ENCODE measurements around the gene EFHB. TPM values are rescaled to one million over a fixed set of nuclear protein-coding genes. Genes with fewer than 3 reads are reported as not detected.
"Not testable (repeated sequence)": the region's sequence is repeated elsewhere in the genome, so short reads cannot be mapped to it uniquely, and the experiment has no call there.

Gene EFHB
- total and polyA plus RNA-seq, 8 donors = 0.09 to 2.3 (median 0.28) TPM; not detected in 3

DNA sequence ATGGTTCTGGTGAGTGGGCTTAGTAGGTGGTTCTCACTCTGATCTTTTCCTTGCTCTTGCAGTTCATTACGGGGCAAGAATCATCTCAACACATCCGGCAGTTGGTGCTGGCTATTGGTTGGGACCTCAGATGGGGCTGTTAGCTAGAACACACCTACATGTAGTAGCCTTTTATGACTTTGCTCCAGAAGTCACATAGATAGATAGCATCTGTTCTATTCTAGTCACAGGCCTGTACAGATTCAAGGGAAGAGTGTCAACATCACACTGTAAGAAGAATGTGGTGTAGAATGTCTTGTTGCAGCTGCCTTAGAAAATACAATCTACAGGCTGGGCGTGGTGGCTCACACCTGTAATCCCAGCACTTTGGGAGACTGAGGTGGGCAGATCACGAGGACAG is 27.9 kb upstream of the EFHB start:
- TF ChIP-seq, protein P1, sequence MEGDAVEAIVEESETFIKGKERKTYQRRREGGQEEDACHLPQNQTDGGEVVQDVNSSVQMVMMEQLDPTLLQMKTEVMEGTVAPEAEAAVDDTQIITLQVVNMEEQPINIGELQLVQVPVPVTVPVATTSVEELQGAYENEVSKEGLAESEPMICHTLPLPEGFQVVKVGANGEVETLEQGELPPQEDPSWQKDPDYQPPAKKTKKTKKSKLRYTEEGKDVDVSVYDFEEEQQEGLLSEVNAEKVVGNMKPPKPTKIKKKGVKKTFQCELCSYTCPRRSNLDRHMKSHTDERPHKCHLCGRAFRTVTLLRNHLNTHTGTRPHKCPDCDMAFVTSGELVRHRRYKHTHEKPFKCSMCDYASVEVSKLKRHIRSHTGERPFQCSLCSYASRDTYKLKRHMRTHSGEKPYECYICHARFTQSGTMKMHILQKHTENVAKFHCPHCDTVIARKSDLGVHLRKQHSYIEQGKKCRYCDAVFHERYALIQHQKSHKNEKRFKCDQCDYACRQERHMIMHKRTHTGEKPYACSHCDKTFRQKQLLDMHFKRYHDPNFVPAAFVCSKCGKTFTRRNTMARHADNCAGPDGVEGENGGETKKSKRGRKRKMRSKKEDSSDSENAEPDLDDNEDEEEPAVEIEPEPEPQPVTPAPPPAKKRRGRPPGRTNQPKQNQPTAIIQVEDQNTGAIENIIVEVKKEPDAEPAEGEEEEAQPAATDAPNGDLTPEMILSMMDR (IDR thresholded peaks at IDR 0.05) = no peak
- intact Hi-C loops (cut with DNase I) = no loop called here
- no peak overlapping the region for H3K27ac ChIP-seq
- peaks cover 0 to 4% (median 0%) of the 10 kb centered on the region in 3 donors for H3K4me1 ChIP-seq
- H3K9me3 ChIP-seq = no peaks in the 10 kb centered on the region
- no peak overlapping the region for H3K4me3 ChIP-seq
- H3K27me3 ChIP-seq = no peaks in the 10 kb centered on the region
- DNase-seq = no peak
- no peak for ATAC-seq
- 97 to 100% methylated on average over 4 of the region's 4 CpGs for WGBS, 2 donors
- H3K36me3 ChIP-seq = no peaks in the 10 kb centered on the region
- no peak for FAIRE-seq

DNA sequence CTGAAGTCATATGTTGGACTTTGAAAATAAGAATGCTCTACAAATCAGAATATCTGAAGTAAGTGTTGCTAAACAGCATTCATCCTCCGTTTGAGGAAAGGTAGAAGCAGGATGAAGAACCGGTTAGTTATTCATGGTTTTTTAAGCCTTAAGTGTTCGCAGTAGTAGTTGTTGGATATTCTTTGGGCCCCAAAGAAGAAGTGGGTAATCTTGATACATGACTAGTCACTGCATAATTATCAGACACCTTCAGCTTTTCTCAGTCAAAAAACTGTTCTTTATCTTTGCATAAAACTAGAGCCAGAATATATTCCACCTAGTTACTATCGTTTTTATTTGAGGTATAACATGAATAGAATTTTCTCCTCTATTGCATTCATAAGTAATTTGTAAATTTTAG is 26.7 kb upstream of the EFHB start:
- H3K27me3 ChIP-seq = no peaks in the 10 kb centered on the region
- intact Hi-C loops (cut with DNase I) = no loop called here
- TF ChIP-seq, protein P1 (IDR thresholded peaks at IDR 0.05) = no peak
- no peaks in the 10 kb centered on the region for H3K9me3 ChIP-seq
- H3K4me3 ChIP-seq = no peak overlapping the region
- H3K36me3 ChIP-seq = no peaks in the 10 kb centered on the region
- no peak overlapping the region for H3K27ac ChIP-seq
- WGBS, 2 donors = 67 to 69% methylated on average over 4 of the region's 4 CpGs
- no peak for ATAC-seq
- peaks cover 0 to 4% (median 0%) of the 10 kb centered on the region in 3 donors for H3K4me1 ChIP-seq
- no peak for FAIRE-seq
- DNase-seq = no peak

DNA sequence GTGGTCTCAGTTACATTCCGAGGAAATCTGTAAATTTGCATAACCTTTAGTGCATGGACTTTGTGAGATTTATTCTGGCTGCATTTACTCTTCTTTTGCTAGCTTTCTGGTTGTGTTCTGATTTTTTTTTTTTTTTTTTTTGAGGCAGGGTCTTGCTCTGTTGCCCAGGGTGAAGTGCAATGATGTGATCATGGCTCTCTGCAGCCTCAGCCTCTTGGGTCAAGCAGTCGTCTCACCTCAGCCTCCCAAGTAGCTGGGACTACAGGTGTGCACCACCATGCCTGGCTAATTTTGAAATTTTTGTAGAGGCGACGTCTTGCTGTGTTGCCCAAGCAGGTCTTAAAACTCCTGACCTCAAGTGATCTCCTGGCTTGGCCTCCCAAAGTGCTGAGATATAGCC is 25.5 kb upstream of the EFHB start:
- Histone ChIP-seq H3K27ac (no peak overlapping the region), H3K4me1 (peaks cover 0 to 4% (median 0%) of the 10 kb centered on the region in 3 donors), H3K4me3 (no peak overlapping the region), H3K27me3 (no peaks in the 10 kb centered on the region), H3K9me3 (no peaks in the 10 kb centered on the region), H3K36me3 (peaks cover 0 to 5% (median 0%) of the 10 kb centered on the region in 3 donors)
- TF ChIP-seq, protein P1 (IDR thresholded peaks at IDR 0.05) = no peak
- intact Hi-C loops (cut with DNase I) = no loop called here
- 70 to 71% methylated on average over 4 of the region's 4 CpGs for WGBS, 2 donors
- no peak for FAIRE-seq
- ATAC-seq = no peak
- DNase-seq = no peak

DNA sequence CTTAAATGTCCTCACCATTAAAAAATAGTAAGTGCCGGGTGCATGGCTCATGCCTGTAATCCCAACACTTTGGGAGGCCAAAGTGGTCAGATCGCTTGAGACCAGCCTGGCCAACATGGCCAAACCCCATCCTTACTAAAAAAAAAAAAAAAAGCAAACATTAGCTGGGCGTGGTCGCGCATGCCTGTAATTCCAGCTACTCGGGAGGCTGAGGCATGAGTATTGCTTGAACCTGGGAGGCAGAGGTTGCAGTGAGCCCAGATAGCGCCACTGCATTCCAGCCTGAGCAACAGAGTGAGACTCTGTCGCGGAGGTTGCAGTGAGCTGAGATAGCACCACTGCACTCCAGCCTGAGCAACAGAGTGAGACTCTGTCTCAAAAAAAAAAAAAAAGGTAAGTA is 23.3 kb upstream of the EFHB start:
- ATAC-seq; intact Hi-C loops (cut with DNase I); H3K27ac ChIP-seq; H3K36me3 ChIP-seq; H3K27me3 ChIP-seq; H3K9me3 ChIP-seq; FAIRE-seq; DNase-seq; H3K4me1 ChIP-seq; H3K4me3 ChIP-seq: not testable (repeated sequence)
- 90 to 92% methylated on average over 9 of the region's 9 CpGs for WGBS, 2 donors

DNA sequence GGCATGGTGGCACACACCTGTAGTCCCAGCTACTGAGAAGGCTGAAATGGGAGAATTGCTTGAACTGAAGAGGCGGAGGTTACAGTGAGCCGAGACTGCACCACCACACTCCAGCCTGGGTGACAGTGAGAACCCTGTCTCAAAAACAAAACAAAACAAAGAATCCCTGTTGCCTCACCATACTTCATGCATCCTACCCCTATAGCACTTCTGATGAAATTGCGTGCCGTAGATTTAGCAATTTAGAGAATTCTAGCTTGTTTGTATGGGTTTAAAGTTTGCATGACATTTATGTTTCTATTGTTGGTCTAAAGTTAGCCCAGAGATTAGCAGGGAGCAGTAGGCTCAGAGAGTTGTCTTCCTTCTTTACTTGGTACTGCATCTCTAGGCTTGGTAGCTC is 20.7 kb upstream of the EFHB start:
- no peak for FAIRE-seq
- Histone ChIP-seq H3K27me3 (no peaks in the 10 kb centered on the region), H3K27ac (no peak overlapping the region), H3K36me3 (peaks cover 0 to 6% (median 3%) of the 10 kb centered on the region in 3 donors), H3K9me3 (no peaks in the 10 kb centered on the region), H3K4me1 (peaks cover 6 to 12% (median 10%) of the 10 kb centered on the region in 3 donors), H3K4me3 (no peak overlapping the region)
- WGBS, 2 donors = 96 to 97% methylated on average over 4 of the region's 4 CpGs
- intact Hi-C loops (cut with DNase I) = no loop called here
- ATAC-seq = no peak
- TF ChIP-seq, protein P1 (IDR thresholded peaks at IDR 0.05) = no peak
- no peak for DNase-seq
